ENCODE data around the gene WASHC4. TPM values are rescaled to one million over a fixed set of nuclear protein-coding genes. Genes with fewer than 3 reads are reported as not detected.

Gene WASHC4
- total and polyA plus RNA-seq, 8 donors, result 6.1 to 128 (median 27.8) TPM

DNA sequence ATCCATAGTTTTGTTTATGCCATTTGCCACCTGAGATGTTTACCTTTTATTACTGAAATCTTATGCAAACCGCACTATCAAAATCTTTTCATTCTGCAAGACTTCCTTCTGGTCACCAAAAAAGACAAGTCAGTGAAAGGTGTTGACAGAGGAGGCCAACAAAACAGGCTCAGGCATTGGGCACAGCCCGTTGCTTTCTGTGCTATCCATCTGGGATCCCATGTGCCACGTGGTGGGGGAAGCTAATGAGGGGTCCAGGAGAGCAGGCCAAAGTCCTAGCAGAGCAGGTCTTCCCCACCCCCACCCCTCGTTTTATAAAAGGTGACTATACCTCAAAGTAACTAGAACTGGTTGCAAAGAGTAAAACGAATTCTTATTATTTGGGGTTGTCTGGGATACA is 24.5 kb upstream of the WASHC4 start:
- WGBS, 5 donors, result 30 to 51% (median 41%) methylated on average over 5 of the region's 5 CpGs
- intact Hi-C loops (cut with DNase I; ENCODE audit: low total_unique reads), result no loop called here
- peaks cover 7 to 25% (median 18%) of the 10 kb centered on the region in 4 donors for H3K4me1 ChIP-seq
- H3K27me3 ChIP-seq, result no peaks in the 10 kb centered on the region
- no peaks in the 10 kb centered on the region for H3K36me3 ChIP-seq
- H3K27ac ChIP-seq, result peak overlapping the region in 3 of 5 donors; percentile 62 to 68 (median 64)
- no peaks in the 10 kb centered on the region for H3K9me3 ChIP-seq
- DNase-seq, result no peak
- H3K4me3 ChIP-seq, result peak overlapping the region in 3 of 4 donors; percentile 51 to 65 (median 58)
- no peak for TF ChIP-seq POLR2A (IDR thresholded peaks at IDR 0.05)

GRCh38 chr12:105083551-105084105 is 23.9 kb upstream of the WASHC4 start:
- intact Hi-C loops (cut with DNase I; ENCODE audit: low total_unique reads), result no loop called here
- 5 to 10% (median 9%) methylated on average over 18 of the region's 18 CpGs for WGBS, 5 donors
- H3K27ac ChIP-seq, result peak overlapping the region; percentile 39 to 68 (median 62)

DNA sequence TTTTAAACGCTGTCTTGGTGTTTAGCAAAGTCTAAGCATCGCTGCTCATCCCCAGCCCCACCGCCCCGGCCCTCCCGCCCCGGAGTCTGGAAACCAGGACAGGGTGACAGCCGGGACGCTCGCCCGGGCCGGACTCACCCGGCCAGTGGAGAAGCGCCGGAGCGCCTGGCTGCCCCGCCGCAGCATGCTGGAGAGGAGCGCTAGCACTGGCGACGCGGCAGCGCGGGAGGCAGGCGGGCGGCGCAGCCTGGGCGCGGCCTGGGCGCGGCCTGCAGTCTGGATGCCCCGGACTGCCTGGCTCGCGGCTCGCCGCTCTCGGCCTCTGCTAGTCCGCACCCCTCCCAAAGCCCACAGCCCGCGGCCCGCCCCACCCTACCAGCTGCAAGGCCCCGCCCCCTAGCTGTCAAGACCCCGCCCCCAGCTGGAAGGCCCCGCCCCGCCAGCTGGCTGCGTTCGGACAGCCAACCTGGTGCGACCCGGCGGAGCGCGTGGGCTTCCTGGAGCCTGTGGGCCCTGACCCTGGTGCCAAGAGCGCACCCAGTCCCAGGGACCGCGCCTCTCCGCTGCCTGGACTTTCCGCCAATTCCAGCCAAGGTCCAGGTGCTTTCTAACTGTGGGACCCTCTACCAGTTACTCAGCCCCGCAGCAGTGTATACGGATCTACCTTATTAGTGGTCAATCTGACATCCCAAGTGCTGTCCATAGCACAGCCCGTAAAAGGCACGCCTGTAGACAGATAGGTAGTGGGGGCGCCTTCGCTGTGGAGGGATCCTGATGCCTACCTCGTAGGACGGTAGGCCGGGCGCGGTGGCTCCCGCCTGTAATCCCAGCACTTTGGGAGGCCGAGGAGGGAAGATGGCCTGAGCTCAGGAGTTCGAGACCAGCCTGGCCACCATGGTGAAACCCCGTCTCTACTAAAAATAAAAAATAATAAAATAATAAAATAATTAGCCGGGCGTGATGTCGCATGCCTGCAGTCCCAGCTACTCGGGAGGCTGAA is 23.0 kb upstream of the WASHC4 start, which contains the start of gene ALDH1L2:
TSS of gene ALDH1L2 (minus strand) at position 208 of the 1,000 bp plus-strand sequence. CDS start at position 186, 22 bp downstream.
- no peaks in the 10 kb centered on the region for H3K9me3 ChIP-seq
- intact Hi-C loops (cut with DNase I; ENCODE audit: low total_unique reads), result no loop called here
- no peaks in the 10 kb centered on the region for H3K27me3 ChIP-seq
- H3K27ac ChIP-seq, result peak within 1 kb of the TSS; percentile 39 to 68 (median 64)
- TF ChIP-seq EP300 (IDR thresholded peaks at IDR 0.05) (no peak), POLR2AphosphoS5 (IDR thresholded peaks at IDR 0.05) (peak in 1 of 3 donors; percentile 50), POLR2A (IDR thresholded peaks at IDR 0.05) (no peak), CTCF (IDR thresholded peaks at IDR 0.05) (no peak)
- peaks cover 7 to 25% (median 18%) of the 10 kb centered on the region in 4 donors for H3K4me1 ChIP-seq
- H3K36me3 ChIP-seq, result no peaks in the 10 kb centered on the region
- WGBS, 5 donors, result 23 to 46% (median 36%) methylated on average over 35 to 75 of the region's 75 CpGs
- H3K4me3 ChIP-seq, result peak within 1 kb of the TSS; percentile 51 to 65 (median 58)
- DNase-seq, result peak; percentile 88

More at GRCh38 chr12:105083551-105084105, 23.9 kb upstream of the WASHC4 start:
- Histone ChIP-seq H3K4me1 (peaks cover 7 to 25% (median 18%) of the 10 kb centered on the region in 4 donors), H3K27me3 (no peaks in the 10 kb centered on the region), H3K9me3 (no peaks in the 10 kb centered on the region), H3K4me3 (peak overlapping the region; percentile 51 to 65 (median 58)), H3K36me3 (no peaks in the 10 kb centered on the region)
- DNase-seq, result peak; percentile 55 to 58
- TF ChIP-seq CTCF (IDR thresholded peaks at IDR 0.05), result peak in 1 of 7 experiments; percentile 10
- TF ChIP-seq POLR2A (IDR thresholded peaks at IDR 0.05), result no peak

DNA sequence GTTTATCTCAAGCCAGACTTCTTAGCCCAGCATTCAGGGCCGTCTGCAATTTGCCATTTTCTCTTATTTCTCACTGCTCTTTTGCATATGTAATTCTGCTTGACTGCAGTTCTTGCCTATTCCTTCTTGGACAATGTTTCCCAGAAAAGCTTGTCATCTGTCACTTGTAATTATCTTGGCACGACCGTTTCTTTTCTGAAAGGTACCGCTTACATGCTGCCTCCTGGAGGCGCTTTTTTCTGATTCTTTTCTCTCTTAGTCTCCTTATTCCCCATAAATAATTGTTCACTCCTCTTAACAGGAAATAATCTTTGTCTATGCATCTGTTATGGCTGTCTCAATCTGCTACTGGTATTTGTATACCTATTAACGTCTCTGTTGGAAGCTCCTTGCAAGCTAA is 22.0 kb upstream of the WASHC4 start:
- Histone ChIP-seq H3K4me1 (peaks cover 7 to 25% (median 18%) of the 10 kb centered on the region in 4 donors), H3K27ac (no peak overlapping the region), H3K4me3 (no peak overlapping the region), H3K27me3 (no peaks in the 10 kb centered on the region), H3K9me3 (no peaks in the 10 kb centered on the region), H3K36me3 (no peaks in the 10 kb centered on the region)
- intact Hi-C loops (cut with DNase I; ENCODE audit: low total_unique reads), result no loop called here
- DNase-seq, result no peak
- TF ChIP-seq POLR2A (IDR thresholded peaks at IDR 0.05) (no peak), EP300 (IDR thresholded peaks at IDR 0.05) (no peak), CTCF (IDR thresholded peaks at IDR 0.05) (no peak), POLR2AphosphoS5 (IDR thresholded peaks at IDR 0.05) (no peak)
- WGBS, 5 donors, result 69 to 80% (median 71%) methylated on average over 6 of the region's 6 CpGs
